GM13976 (cell line): ENCODE data around the gene CD300E.

Experiments used
- DNase-seq: peaks from one replicate; pipeline ENCODE4 v3.0.0; 2012; ENCODE audit warnings: low spot score
- in situ Hi-C: fragments of 300-500 bp; cut with MboI; formaldehyde crosslinking; loops from one replicate; pipeline ENCODE4 v1.12.0; 2022; ENCODE audit warnings: low sequenced_read_pairs, mixed read lengths, inconsistent platforms; ENCODE audit not compliant: unreplicated experiment
- TF ChIP-seq, protein P1 (sequence below): IDR thresholded peaks from 2 replicates; pipeline ENCODE4 v1.5.1; 2012; ENCODE audit warnings: borderline replicate concordance, mild to moderate bottlenecking; ENCODE audit not compliant: insufficient read depth; ENCODE audit errors: extremely low read depth, missing control alignments, control extremely low read depth

CD300E gene

DNA sequence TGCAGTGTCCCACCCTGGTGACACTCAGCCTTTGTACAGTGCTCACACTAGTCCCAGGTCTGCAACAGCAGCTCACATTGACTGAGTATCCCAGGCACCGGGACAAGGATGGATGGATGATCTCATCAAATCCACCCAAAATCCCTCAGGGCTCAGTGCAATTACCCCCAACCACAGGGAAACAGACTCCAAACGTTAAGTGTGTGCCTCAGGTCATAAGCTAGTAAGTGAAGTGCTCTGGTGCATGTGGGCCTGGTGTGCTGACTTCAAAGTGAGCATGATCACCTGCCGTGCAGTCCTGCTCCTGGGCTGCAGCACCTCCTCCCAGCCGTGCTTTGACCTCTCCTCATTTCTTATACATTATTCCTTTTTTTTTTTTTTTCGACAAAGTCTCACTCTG, 31.2 kb upstream of the CD300E start:
- TF ChIP-seq, protein P1, sequence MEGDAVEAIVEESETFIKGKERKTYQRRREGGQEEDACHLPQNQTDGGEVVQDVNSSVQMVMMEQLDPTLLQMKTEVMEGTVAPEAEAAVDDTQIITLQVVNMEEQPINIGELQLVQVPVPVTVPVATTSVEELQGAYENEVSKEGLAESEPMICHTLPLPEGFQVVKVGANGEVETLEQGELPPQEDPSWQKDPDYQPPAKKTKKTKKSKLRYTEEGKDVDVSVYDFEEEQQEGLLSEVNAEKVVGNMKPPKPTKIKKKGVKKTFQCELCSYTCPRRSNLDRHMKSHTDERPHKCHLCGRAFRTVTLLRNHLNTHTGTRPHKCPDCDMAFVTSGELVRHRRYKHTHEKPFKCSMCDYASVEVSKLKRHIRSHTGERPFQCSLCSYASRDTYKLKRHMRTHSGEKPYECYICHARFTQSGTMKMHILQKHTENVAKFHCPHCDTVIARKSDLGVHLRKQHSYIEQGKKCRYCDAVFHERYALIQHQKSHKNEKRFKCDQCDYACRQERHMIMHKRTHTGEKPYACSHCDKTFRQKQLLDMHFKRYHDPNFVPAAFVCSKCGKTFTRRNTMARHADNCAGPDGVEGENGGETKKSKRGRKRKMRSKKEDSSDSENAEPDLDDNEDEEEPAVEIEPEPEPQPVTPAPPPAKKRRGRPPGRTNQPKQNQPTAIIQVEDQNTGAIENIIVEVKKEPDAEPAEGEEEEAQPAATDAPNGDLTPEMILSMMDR = no peak
- in situ Hi-C loops = no loop called here
- no peak for DNase-seq

DNA sequence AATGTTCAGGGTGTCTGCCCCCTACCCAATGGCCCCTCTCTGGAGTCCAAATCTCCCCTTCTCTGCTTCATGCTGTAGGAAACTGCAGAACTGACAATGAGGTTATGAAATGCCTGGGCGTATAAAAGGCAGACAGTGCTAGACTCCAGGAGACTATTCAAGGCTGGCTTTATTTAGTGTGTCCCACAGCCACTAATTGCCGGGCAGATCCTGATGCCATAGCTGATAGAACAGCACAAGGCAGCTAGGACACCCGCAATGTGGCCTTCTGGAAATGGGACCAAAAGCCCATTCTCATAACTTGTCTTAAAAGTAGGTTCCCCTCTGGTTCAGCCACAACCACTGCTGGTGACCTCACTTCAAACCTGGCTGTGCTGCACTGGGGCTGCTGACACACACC, 28.5 kb upstream of the CD300E start:
- DNase-seq = no peak
- in situ Hi-C loops = no loop called here
- TF ChIP-seq, protein P1 = no peak

DNA sequence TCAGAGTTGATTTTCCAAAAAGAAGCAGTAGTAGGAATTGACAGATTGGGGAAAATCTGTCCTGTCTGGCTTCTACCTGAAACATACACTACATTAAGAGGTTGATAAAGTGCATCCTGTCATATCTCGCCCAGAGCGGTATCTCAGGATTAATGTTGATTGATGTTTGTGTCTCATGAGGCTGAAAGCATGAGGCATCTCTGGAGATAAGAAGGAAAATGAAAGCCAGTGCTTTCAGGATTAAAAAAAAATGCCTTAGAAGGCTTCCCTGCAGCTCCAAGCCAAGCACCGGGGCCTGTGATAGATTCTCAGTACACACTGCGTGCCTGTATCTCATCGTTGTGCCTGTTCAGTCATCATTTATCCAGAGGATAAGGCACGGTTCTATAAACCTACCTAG, 26.4 kb upstream of the CD300E start:
- in situ Hi-C loops = no loop called here
- TF ChIP-seq, protein P1 = no peak

DNA sequence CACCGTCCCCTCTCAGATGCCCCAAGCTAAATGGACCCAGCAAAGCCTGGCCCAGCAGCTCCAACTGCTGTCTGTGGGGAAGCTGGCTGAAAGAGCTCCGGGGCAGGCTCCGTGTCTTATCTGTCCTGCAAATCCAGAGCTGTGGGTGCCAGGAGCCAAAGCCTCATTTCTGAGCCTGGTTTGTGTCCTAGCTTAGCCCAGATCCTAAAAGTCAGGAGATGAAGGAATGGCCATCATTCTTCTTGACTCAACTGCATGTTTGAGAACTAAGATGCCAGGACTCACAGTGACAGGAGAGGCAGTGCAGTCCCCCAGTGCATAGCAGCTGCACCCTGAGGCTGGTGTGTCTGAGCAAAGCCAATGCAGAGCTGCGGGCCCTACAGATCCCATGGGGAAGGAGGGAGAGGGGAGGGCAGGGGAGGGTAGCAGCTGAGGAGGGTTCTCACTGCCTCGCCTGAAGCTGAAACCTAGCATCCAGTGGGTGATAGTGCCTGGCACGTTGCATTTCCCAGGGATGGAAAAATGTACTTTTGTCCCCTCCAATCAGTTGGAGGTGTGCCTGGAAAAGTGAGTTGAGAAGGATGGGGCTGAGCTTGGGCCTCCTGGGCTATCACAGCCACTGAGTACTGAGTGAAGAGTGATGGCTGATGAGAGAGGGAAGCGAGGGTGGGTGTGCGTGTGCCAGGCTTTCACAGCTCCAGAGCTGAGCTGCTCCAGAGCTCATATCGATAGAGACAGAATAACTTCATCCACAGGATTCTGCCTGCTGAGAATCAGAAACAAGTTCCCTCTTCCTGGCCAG, 24.5 kb upstream of the CD300E start:
- DNase-seq = no peak
- in situ Hi-C loops = no loop called here
- TF ChIP-seq, protein P1 = no peak

More for the DNA sequence above, 26.4 kb upstream of the CD300E start:
- DNase-seq = no peak

DNA sequence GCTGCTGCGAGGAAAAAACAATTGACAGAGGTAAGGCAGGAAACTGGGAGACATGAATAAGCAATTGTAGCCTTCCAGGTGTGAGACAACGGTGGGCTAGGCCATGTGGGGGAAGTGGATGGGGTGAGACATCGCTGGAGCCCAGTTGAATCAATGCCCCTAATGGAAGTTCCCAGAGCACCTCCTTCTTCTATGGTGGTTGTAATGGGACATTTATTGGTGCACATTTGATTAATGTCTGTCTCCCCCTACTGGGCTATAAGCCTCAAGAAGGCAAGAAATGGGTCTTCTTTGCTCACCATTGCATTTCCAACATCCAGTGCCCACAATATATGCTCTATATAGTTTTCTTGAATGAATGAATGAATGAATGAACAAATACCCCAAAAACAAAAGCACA, 22.7 kb upstream of the CD300E start:
- in situ Hi-C loops = no loop called here
- TF ChIP-seq, protein P1 = peak; percentile 35
- DNase-seq = peak; percentile 72

DNA sequence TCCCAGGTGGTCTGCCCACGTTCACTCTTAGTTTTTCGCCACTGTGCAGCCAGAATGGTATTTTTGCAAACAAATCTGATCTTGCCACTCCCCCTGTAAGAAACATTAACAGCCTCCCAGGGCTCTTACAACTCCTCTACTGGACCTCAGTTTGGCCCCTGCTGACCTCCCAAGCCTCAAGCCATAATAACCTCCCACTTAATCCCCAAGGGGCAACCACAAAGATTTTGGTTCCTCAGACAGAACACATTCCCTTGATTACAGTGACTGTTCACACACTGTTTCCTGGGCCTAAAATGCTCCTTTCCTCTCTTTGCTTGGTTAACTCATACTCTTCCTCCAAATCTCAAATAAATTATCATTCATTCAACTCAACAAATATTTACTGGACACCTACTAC, 21.5 kb upstream of the CD300E start:
- DNase-seq = no peak
- in situ Hi-C loops = no loop called here
- TF ChIP-seq, protein P1 = no peak
